ENCODE measurements around the gene DISC1.

The DISC1 gene

DNA sequence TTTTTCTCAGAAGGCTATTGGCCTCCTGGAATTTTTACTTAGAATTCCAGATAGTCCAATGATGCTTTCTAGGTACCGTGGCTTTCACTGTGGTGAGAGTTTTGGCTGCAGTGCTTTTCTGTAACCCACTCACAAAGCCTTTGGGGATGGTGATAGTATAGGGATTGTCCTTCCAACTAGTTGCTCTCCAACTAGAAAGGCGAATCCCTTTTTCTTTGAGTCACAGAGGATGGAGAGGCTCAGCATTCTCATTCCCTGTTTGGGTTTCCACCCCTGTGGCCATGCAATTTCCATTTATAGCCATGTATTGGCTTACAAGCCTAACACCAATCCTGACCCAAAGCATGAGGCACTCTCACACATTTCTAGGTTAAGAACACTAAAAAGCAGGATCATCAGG is 300.3 kb downstream of the DISC1 start:
- H4K20me1 ChIP-seq (ENCODE audit: low read depth, low read length) = no peaks in the 10 kb centered on the region
- no peaks in the 10 kb centered on the region for H3F3A ChIP-seq (ENCODE audit: insufficient read depth)
- no peak overlapping the region for H3K9ac ChIP-seq (ENCODE audit: low read length)
- H3K27ac ChIP-seq (ENCODE audit: low read depth, low read length) = no peak overlapping the region
- H3K9me2 ChIP-seq (replicated peaks; ENCODE audit: insufficient read depth, low read length) = no peaks in the 10 kb centered on the region
- no peak overlapping the region for H2AFZ ChIP-seq (ENCODE audit: low read depth, low read length, severe bottlenecking)
- no peaks in the 10 kb centered on the region for H3K27me3 ChIP-seq (ENCODE audit: low read length)
- no peak overlapping the region for H3K4me2 ChIP-seq (ENCODE audit: low read depth, low read length, poor library complexity, severe bottlenecking)
- TF ChIP-seq EZH2phosphoT487 (conservative IDR thresholded peaks at IDR 0.05; ENCODE audit: low read length) (no peak), CTCF (IDR thresholded peaks at IDR 0.05; ENCODE audit: insufficient read depth, low read length, poor library complexity, severe bottlenecking) (no peak)
- no peaks in the 10 kb centered on the region for H3K79me2 ChIP-seq (ENCODE audit: insufficient read depth, low read length)
- 0 out of 2 replicates have a peak, but pooled peaks cover 1% of the 10 kb centered on the region for H3K9me3 ChIP-seq (ENCODE audit: insufficient read depth, low read length)
- H3K36me3 ChIP-seq (ENCODE audit: low read length) = no peaks in the 10 kb centered on the region
- no peak overlapping the region for H3K4me3 ChIP-seq (ENCODE audit: insufficient read depth, low read length, poor library complexity, severe bottlenecking)

GRCh38 chr1:231927431-231927830 is 300.8 kb downstream of the DISC1 start:
- no peak overlapping the region for H3K9ac ChIP-seq (ENCODE audit: low read length)
- H3K36me3 ChIP-seq (ENCODE audit: low read length) = no peaks in the 10 kb centered on the region
- H3K27me3 ChIP-seq (ENCODE audit: low read length) = no peaks in the 10 kb centered on the region
- no peak overlapping the region for H3K27ac ChIP-seq (ENCODE audit: low read depth, low read length)
- H3K9me2 ChIP-seq (replicated peaks; ENCODE audit: insufficient read depth, low read length) = no peaks in the 10 kb centered on the region
- TF ChIP-seq CTCF (IDR thresholded peaks at IDR 0.05; ENCODE audit: insufficient read depth, low read length, poor library complexity, severe bottlenecking) (no peak), EZH2phosphoT487 (conservative IDR thresholded peaks at IDR 0.05; ENCODE audit: low read length) (no peak)
- H3K4me3 ChIP-seq (ENCODE audit: insufficient read depth, low read length, poor library complexity, severe bottlenecking) = no peak overlapping the region
- H3F3A ChIP-seq (ENCODE audit: insufficient read depth) = no peaks in the 10 kb centered on the region
- H3K9me3 ChIP-seq (ENCODE audit: insufficient read depth, low read length) = 0 out of 2 replicates have a peak, but pooled peaks cover 4% of the 10 kb centered on the region
- no peaks in the 10 kb centered on the region for H3K79me2 ChIP-seq (ENCODE audit: insufficient read depth, low read length)
- H4K20me1 ChIP-seq (ENCODE audit: low read depth, low read length) = no peaks in the 10 kb centered on the region
- no peak overlapping the region for H2AFZ ChIP-seq (ENCODE audit: low read depth, low read length, severe bottlenecking)
- H3K4me2 ChIP-seq (ENCODE audit: low read depth, low read length, poor library complexity, severe bottlenecking) = no peak overlapping the region

- no peak overlapping the region for H3K9ac ChIP-seq (ENCODE audit: low read length)
- H3K36me3 ChIP-seq (ENCODE audit: low read length) = no peaks in the 10 kb centered on the region
- H3K27ac ChIP-seq (ENCODE audit: low read depth, low read length) = no peak overlapping the region
Observed at GRCh38 chr1:231929311-231929710, 302.7 kb downstream of the DISC1 start.

More at GRCh38 chr1:231929311-231929710, 302.7 kb downstream of the DISC1 start:
- no peaks in the 10 kb centered on the region for H3F3A ChIP-seq (ENCODE audit: insufficient read depth)
- H3K79me2 ChIP-seq (ENCODE audit: insufficient read depth, low read length) = no peaks in the 10 kb centered on the region
- no peak overlapping the region for H3K4me3 ChIP-seq (ENCODE audit: insufficient read depth, low read length, poor library complexity, severe bottlenecking)
- H2AFZ ChIP-seq (ENCODE audit: low read depth, low read length, severe bottlenecking) = no peak overlapping the region
- H3K9me2 ChIP-seq (replicated peaks; ENCODE audit: insufficient read depth, low read length) = no peaks in the 10 kb centered on the region
- 0 out of 2 replicates have a peak, but pooled peaks cover 4% of the 10 kb centered on the region for H3K9me3 ChIP-seq (ENCODE audit: insufficient read depth, low read length)
- no peaks in the 10 kb centered on the region for H3K27me3 ChIP-seq (ENCODE audit: low read length)
- H3K4me2 ChIP-seq (ENCODE audit: low read depth, low read length, poor library complexity, severe bottlenecking) = no peak overlapping the region
- TF ChIP-seq EZH2phosphoT487 (conservative IDR thresholded peaks at IDR 0.05; ENCODE audit: low read length) (no peak), CTCF (IDR thresholded peaks at IDR 0.05; ENCODE audit: insufficient read depth, low read length, poor library complexity, severe bottlenecking) (no peak)
- H4K20me1 ChIP-seq (ENCODE audit: low read depth, low read length) = no peaks in the 10 kb centered on the region
